ENCODE data around the gene SHPK. TPM values are rescaled to one million over a fixed set of nuclear protein-coding genes. Genes with fewer than 3 reads are reported as not detected.

SHPK gene
- total and polyA plus RNA-seq, 2 donors, result 4.4 to 6.8 TPM

DNA sequence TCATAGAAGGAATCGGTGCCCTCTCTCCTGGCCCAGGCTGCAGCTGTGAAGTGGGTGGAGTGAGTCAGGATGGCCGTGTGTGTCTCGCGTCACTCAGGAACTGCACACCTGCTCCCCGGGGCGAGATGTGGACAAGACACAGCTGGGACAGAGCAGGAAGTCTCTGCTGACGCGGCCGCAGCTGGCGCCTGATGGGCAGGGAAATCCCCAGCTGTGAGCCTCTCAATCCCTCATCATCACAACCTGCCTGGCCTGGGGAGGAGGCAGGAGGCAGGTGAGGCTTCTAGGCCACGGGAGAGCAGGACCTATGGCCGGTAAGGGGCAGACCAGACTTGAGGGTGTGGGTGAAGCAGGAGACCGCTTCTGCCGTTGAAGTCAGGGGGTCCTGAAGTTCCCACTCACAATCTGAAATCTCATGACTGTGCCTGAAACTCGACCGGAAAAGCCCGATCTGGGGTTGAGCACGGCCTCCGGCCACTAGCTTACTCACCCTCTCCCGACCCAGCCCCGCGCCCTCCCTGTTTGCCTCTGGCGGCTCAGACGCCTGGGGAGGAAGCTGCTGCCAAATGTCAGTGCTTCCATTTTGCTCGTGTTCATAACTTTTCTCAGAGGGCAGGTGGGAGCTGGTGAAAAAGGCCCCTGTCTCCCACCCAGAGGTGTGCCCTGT is 77.3 kb downstream of the SHPK start:
- Histone ChIP-seq H3K9me3 (ENCODE audit: control insufficient read depth in 2 of 2, insufficient read depth in 1 of 2, low read length in 1 of 2) (no peaks in the 10 kb centered on the region), H3K36me3 (ENCODE audit: control insufficient read depth in 2 of 2, insufficient read depth in 2 of 2, low read length in 1 of 2) (no peaks in the 10 kb centered on the region), H3K4me1 (ENCODE audit: control insufficient read depth in 2 of 2, insufficient read depth in 2 of 2, low read length in 2 of 2) (peaks cover 0 to 7% of the 10 kb centered on the region in 2 donors), H3K27ac (ENCODE audit: low read depth in 1 of 2, low read length in 1 of 2) (peak overlapping the region in 1 of 2 donors; percentile 73), H3K4me3 (ENCODE audit: low read length in 2 of 2) (no peak overlapping the region), H3K27me3 (ENCODE audit: control insufficient read depth in 2 of 2, insufficient read depth in 1 of 2, low read length in 1 of 2) (peaks cover 0 to 7% of the 10 kb centered on the region in 2 donors)
- 59% methylated on average over 25 of the region's 25 CpGs for WGBS
- peak in 1 of 9 donors; percentile 54 for DNase-seq (ENCODE audit: low read depth in 6 of 9, low spot score in 9 of 9)

Other genes starting within 250 kb of the SHPK start
- gene OR3A2, start 249.9 kb downstream of the SHPK start, total RNA-seq, result 0.52 TPM
- gene OR3A2, start 249.9 kb downstream of the SHPK start, polyA plus RNA-seq, result 0.07 TPM
- gene OR1E1, start 237.8 kb downstream of the SHPK start, total RNA-seq, result not detected
- gene OR1E1, start 237.8 kb downstream of the SHPK start, polyA plus RNA-seq, result 0.02 TPM
- not detected for gene OR3A3, start 224.9 kb downstream of the SHPK start, total RNA-seq
- not detected for gene OR3A3, start 224.9 kb downstream of the SHPK start, polyA plus RNA-seq
- not detected for gene OR1E2, start 202.4 kb downstream of the SHPK start, total RNA-seq
- 0.05 TPM for gene OR1E2, start 202.4 kb downstream of the SHPK start, polyA plus RNA-seq
- 0.33 TPM for gene SPATA22, start 164.4 kb downstream of the SHPK start, total RNA-seq
- 0.46 TPM for gene SPATA22, start 164.4 kb downstream of the SHPK start, polyA plus RNA-seq
- gene ASPA, start 160.3 kb downstream of the SHPK start, total RNA-seq, result 0.57 TPM
- 0.18 TPM for gene ASPA, start 160.3 kb downstream of the SHPK start, polyA plus RNA-seq
- gene TRPV3, start 78.4 kb downstream of the SHPK start, total RNA-seq, result 0.38 TPM
- gene TRPV3, start 78.4 kb downstream of the SHPK start, polyA plus RNA-seq, result 0.98 TPM
- 1.3 TPM for gene TRPV1, start 26.8 kb downstream of the SHPK start, total RNA-seq
- gene TRPV1, start 26.8 kb downstream of the SHPK start, polyA plus RNA-seq, result 4.9 TPM
- 7.3 TPM for gene CTNS, start 510 bp upstream of the SHPK start, total RNA-seq
- 8.8 TPM for gene CTNS, start 510 bp upstream of the SHPK start, polyA plus RNA-seq
- gene TAX1BP3, start 32.3 kb upstream of the SHPK start, total RNA-seq, result 115 TPM
- gene TAX1BP3, start 32.3 kb upstream of the SHPK start, polyA plus RNA-seq, result 73.2 TPM
- gene EMC6, start 32.6 kb upstream of the SHPK start, total RNA-seq, result 18.3 TPM
- gene EMC6, start 32.6 kb upstream of the SHPK start, polyA plus RNA-seq, result 68.7 TPM
- gene P2RX5, start 59.9 kb upstream of the SHPK start, total RNA-seq, result 122 TPM
- 108 TPM for gene P2RX5, start 59.9 kb upstream of the SHPK start, polyA plus RNA-seq
- 9.1 TPM for gene HASPIN, start 87.7 kb upstream of the SHPK start, total RNA-seq
- 2.3 TPM for gene HASPIN, start 87.7 kb upstream of the SHPK start, polyA plus RNA-seq
- gene ITGAE, start 164.9 kb upstream of the SHPK start, total RNA-seq, result 129 TPM
- 170 TPM for gene ITGAE, start 164.9 kb upstream of the SHPK start, polyA plus RNA-seq
- 26.7 TPM for gene NCBP3, start 210.0 kb upstream of the SHPK start, total RNA-seq
- 46.1 TPM for gene NCBP3, start 210.0 kb upstream of the SHPK start, polyA plus RNA-seq